ENCODE data around the gene CLK4. TPM values are rescaled to one million over a fixed set of nuclear protein-coding genes. Genes with fewer than 3 reads are reported as not detected.

CLK4 gene
- total RNA-seq, 1 donor from 2014 or later, result 34.1 TPM

DNA sequence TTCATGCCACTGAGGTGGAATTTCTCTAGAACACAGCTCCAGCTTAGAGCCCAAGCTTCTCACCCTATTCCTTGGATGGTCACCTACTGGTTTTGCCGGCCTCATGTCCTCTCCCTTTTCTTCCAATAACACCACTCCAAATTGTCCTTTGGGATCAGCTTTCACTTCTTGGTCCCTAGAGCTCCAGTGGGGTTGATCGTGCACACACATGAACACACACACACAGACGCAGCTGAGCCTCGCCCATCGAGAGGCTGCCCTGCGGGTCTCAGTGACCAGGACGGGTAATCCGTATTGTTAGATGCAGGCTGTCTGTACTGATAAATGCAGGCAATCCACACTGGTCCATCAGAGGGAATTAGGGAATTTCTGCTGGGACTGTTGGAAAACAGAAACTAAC lies 43.6 kb downstream of the CLK4 start:
- ATAC-seq (no peak), DNase-seq (no peak)
- intact Hi-C loops (cut with DNase I), result no loop called here
- Histone ChIP-seq H3K4me1 (no peaks in the 10 kb centered on the region), H3K27ac (no peak overlapping the region), H3K4me3 (no peak overlapping the region), H3K9me3 (no peaks in the 10 kb centered on the region), H3K27me3 (ENCODE audit: low read depth) (peaks cover 12% of the 10 kb centered on the region), H3K36me3 (no peaks in the 10 kb centered on the region)
- TF ChIP-seq, protein P1, sequence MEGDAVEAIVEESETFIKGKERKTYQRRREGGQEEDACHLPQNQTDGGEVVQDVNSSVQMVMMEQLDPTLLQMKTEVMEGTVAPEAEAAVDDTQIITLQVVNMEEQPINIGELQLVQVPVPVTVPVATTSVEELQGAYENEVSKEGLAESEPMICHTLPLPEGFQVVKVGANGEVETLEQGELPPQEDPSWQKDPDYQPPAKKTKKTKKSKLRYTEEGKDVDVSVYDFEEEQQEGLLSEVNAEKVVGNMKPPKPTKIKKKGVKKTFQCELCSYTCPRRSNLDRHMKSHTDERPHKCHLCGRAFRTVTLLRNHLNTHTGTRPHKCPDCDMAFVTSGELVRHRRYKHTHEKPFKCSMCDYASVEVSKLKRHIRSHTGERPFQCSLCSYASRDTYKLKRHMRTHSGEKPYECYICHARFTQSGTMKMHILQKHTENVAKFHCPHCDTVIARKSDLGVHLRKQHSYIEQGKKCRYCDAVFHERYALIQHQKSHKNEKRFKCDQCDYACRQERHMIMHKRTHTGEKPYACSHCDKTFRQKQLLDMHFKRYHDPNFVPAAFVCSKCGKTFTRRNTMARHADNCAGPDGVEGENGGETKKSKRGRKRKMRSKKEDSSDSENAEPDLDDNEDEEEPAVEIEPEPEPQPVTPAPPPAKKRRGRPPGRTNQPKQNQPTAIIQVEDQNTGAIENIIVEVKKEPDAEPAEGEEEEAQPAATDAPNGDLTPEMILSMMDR (IDR thresholded peaks at IDR 0.05), result no peak

DNA sequence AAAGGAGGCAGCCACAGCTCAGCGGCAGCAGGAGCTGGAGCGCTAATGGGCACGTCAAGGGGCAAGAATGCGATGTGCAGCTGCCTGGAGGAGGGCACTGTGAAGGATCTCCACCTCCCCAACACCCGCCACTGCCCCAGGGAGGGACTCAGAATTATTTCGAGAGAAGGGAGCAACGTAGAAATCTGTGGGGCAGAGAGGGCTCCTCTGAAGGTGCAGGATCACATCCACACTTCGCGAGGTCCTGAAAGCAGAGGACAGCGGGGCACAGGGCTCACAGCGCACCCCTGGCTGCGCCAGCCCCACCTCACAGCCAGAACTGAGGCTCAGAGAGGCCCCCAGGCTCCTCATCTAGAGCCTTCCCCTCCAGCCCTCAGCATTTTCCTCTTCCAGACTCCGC lies 44.6 kb downstream of the CLK4 start:
- Histone ChIP-seq H3K27ac (no peak overlapping the region), H3K36me3 (no peaks in the 10 kb centered on the region), H3K9me3 (no peaks in the 10 kb centered on the region), H3K4me3 (no peak overlapping the region), H3K27me3 (ENCODE audit: low read depth) (peaks cover 22% of the 10 kb centered on the region), H3K4me1 (no peaks in the 10 kb centered on the region)
- DNase-seq (no peak), ATAC-seq (no peak)
- intact Hi-C loops (cut with DNase I), result no loop called here
- TF ChIP-seq, protein P1 (IDR thresholded peaks at IDR 0.05), result no peak

DNA sequence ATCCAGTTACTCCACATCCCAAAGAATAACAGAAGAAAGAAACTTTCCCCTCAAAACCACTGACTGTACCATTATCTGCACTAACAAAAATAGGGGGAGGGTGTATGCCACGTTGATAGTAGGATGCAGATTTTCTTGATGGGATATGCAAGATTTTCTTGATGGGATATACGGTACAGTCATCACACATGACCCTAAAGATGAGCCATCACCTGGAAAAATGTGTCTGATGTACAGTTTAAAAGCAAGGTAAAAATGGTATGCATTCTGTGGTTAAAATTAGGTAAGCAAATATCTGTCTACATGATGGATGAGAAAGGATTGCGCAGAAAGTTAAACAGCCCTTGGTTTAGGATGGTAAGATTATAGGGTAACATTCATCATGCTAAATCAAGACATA lies 45.2 kb downstream of the CLK4 start:
- ATAC-seq, result no peak
- Histone ChIP-seq H3K4me3 (no peak overlapping the region), H3K9me3 (no peaks in the 10 kb centered on the region), H3K36me3 (no peaks in the 10 kb centered on the region), H3K4me1 (no peaks in the 10 kb centered on the region), H3K27ac (no peak overlapping the region), H3K27me3 (ENCODE audit: low read depth) (peaks cover 29% of the 10 kb centered on the region)
- TF ChIP-seq, protein P1 (IDR thresholded peaks at IDR 0.05), result no peak
- intact Hi-C loops (cut with DNase I), result no loop called here
- DNase-seq, result no peak

DNA sequence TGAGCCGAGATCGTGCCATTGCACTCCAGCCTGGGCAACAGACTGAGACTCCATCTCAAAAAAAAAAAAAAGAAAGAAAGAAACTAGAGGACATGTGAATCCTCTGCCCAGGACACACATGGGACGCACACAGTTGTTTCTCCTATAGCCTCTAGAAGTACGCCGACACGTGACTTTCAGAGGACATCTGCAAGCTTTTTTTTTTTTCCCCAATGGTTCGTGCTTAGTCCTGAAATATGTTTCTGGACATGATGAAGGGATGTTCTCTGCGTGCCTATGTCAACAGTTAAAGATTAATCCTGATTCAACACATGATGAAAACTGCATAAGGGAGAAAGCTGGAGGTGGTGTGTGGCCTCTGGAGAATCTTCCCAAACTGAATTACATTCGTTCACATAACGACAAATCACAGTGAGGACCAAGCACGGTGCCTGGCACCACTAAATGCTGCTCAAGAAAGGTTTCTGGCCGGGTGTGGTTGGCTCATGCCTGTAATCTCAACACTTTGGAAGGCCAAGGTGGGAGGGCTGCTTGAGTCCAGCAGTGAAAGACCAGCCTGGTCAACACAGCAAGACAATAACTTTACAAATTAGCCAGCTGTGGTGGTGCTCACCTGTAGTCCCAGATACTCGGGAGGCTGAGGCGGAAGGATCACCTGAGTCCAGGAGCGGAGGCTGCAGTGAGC lies 46.4 kb downstream of the CLK4 start:
- H3K27ac ChIP-seq, result no peak overlapping the region
- H3K36me3 ChIP-seq, result no peaks in the 10 kb centered on the region
- H3K4me1 ChIP-seq, result no peaks in the 10 kb centered on the region
- H3K4me3 ChIP-seq, result no peak overlapping the region
- ATAC-seq (no peak), DNase-seq (no peak)
- no peaks in the 10 kb centered on the region for H3K9me3 ChIP-seq
- H3K27me3 ChIP-seq (ENCODE audit: low read depth), result peaks cover 35% of the 10 kb centered on the region
- intact Hi-C loops (cut with DNase I), result no loop called here
- TF ChIP-seq, protein P1 (IDR thresholded peaks at IDR 0.05), result no peak

DNA sequence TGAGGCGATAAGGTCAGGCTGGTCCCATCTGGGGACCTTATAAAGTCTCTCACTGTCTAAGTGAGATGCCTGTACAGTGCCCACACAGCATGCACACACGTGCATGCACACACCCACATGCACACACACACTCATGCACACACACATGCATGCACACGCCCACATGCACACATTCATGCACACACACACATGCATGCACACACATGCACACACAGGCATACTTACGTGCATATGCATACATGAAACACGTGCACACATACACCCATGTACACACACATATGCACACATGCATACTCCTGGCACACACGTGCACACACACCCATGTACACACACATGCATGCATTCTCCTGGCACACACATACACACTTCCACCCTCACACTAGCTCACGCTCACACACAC lies 48.9 kb downstream of the CLK4 start:
- H3K27ac ChIP-seq, result no peak overlapping the region
- no peak overlapping the region for H3K4me3 ChIP-seq
- intact Hi-C loops (cut with DNase I), result no loop called here
- TF ChIP-seq, protein P1 (IDR thresholded peaks at IDR 0.05), result no peak
- no peak for DNase-seq
- peaks cover 40% of the 10 kb centered on the region for H3K27me3 ChIP-seq (ENCODE audit: low read depth)
- no peaks in the 10 kb centered on the region for H3K36me3 ChIP-seq
- no peaks in the 10 kb centered on the region for H3K9me3 ChIP-seq
- no peak for ATAC-seq
- no peaks in the 10 kb centered on the region for H3K4me1 ChIP-seq

Measured in lower lobe of right lung (tissue), 2 donors.